ENCODE measurements around the gene NINJ2. TPM values are rescaled to one million over a fixed set of nuclear protein-coding genes. Genes with fewer than 3 reads are reported as not detected.

The NINJ2 gene
- total RNA-seq, 1 donor from 2014 or later: not detected

DNA sequence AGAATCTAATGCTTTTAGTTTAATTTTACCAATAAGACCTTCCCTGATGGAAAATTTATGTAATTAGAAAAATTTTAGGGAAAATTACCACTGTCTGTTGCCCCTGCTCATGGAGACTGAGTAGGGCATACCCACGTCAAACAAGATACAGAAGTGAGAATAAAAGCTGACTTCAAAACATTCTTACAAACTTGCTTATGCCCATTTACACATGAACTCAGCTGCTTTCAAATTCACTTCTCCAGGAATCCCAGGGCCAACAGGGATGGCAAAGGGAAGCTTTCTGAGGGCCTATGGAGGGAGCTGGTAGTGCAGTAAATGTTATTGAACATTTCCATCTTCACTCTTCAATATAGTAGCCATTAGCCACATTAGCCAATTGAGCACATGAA is 4.8 kb upstream of the NINJ2 start:
- H3K4me1 Mint-ChIP-seq (ENCODE audit: unreplicated experiment): peaks cover 4% of the 10 kb centered on the region
- H3K27ac Mint-ChIP-seq: no peak overlapping the region
- H3K27me3 Mint-ChIP-seq: peaks cover 26% of the 10 kb centered on the region
- TF ChIP-seq, protein P1, sequence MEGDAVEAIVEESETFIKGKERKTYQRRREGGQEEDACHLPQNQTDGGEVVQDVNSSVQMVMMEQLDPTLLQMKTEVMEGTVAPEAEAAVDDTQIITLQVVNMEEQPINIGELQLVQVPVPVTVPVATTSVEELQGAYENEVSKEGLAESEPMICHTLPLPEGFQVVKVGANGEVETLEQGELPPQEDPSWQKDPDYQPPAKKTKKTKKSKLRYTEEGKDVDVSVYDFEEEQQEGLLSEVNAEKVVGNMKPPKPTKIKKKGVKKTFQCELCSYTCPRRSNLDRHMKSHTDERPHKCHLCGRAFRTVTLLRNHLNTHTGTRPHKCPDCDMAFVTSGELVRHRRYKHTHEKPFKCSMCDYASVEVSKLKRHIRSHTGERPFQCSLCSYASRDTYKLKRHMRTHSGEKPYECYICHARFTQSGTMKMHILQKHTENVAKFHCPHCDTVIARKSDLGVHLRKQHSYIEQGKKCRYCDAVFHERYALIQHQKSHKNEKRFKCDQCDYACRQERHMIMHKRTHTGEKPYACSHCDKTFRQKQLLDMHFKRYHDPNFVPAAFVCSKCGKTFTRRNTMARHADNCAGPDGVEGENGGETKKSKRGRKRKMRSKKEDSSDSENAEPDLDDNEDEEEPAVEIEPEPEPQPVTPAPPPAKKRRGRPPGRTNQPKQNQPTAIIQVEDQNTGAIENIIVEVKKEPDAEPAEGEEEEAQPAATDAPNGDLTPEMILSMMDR (conservative IDR thresholded peaks at IDR 0.05): no peak
- H3K4me3 Mint-ChIP-seq: no peak overlapping the region
- H3K36me3 Mint-ChIP-seq: no peaks in the 10 kb centered on the region
- DNase-seq (ENCODE audit: extremely low spot score, unreplicated experiment): no peak
- no peaks in the 10 kb centered on the region for H3K9me3 Mint-ChIP-seq

DNA sequence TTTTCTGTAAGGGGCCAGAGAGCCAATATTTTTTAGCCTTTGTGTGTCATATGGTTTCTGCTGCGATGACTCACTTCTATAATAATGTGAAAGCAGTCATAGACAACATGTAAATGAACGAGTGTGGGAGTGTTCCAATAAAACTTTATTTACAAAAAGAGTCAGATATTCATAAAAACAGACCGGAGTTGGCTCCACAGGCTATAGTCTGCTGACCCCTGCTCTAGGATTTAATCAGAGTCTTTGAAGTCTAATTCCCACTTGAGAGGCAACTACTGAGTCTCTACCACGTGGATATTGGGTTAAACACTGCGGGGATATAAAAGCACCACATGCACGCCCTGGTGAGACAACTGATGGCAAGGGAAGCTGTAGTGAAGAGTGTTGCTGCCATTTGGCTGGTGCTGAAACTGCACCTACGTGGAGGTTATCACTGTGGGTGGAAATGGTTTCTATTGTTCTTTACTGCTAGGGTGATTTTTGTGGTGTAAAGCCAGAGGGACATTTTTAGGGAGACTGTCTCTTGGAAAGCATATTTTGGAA is 3.6 kb upstream of the NINJ2 start:
- no peaks in the 10 kb centered on the region for H3K36me3 Mint-ChIP-seq
- H3K27ac Mint-ChIP-seq: no peak overlapping the region
- no peaks in the 10 kb centered on the region for H3K9me3 Mint-ChIP-seq
- TF ChIP-seq, protein P1 (conservative IDR thresholded peaks at IDR 0.05): no peak
- H3K4me3 Mint-ChIP-seq: no peak overlapping the region
- peaks cover 10% of the 10 kb centered on the region for H3K4me1 Mint-ChIP-seq (ENCODE audit: unreplicated experiment)
- peaks cover 29% of the 10 kb centered on the region for H3K27me3 Mint-ChIP-seq
- DNase-seq (ENCODE audit: extremely low spot score, unreplicated experiment): no peak

DNA sequence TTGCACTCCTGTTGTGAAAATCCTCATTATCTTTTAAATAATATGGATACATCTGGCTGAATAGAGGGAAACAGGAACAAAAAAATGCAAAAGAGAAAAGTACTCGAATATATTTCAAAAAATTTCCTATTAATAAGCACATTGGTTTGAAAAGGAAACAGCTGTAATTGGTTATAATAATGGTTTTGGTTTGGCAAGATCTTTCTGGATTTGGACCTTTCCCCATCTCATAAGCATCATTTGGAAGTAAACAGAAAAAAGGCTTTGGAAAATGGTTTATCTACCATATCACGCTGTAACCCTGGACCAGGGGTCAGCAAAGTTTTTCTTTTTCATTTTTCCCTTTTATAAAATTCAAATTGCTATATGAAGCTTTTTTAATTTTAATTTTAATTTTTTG is 2.8 kb upstream of the NINJ2 start:
- Mint-ChIP-seq H3K4me3 (no peak overlapping the region), H3K9me3 (no peaks in the 10 kb centered on the region), H3K27ac (no peak overlapping the region), H3K27me3 (peaks cover 36% of the 10 kb centered on the region), H3K4me1 (ENCODE audit: unreplicated experiment) (peaks cover 10% of the 10 kb centered on the region), H3K36me3 (no peaks in the 10 kb centered on the region)
- no peak for DNase-seq (ENCODE audit: extremely low spot score, unreplicated experiment)
- TF ChIP-seq, protein P1 (conservative IDR thresholded peaks at IDR 0.05): no peak

DNA sequence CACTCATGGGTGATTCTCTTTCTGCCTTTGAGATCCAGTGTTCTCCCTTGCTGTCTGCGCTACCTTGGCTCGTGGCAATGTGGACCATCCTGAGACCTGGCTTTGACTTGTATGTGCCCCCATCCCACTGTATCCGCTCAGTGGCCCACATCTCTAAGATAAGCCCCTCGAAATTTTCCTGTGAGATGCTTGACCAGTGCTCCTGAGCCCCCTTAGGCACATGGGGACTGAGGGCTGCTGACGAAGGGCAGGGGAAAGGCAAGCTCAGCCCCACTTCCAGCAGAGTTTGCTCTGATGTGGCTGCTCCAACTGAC is 1.5 kb upstream of the NINJ2 start:
- Mint-ChIP-seq H3K27ac (no peak overlapping the region), H3K4me1 (ENCODE audit: unreplicated experiment) (peaks cover 10% of the 10 kb centered on the region), H3K36me3 (no peaks in the 10 kb centered on the region), H3K9me3 (no peaks in the 10 kb centered on the region), H3K27me3 (peaks cover 36% of the 10 kb centered on the region), H3K4me3 (no peak overlapping the region)
- TF ChIP-seq, protein P1 (conservative IDR thresholded peaks at IDR 0.05): no peak
- DNase-seq (ENCODE audit: extremely low spot score, unreplicated experiment): no peak

DNA sequence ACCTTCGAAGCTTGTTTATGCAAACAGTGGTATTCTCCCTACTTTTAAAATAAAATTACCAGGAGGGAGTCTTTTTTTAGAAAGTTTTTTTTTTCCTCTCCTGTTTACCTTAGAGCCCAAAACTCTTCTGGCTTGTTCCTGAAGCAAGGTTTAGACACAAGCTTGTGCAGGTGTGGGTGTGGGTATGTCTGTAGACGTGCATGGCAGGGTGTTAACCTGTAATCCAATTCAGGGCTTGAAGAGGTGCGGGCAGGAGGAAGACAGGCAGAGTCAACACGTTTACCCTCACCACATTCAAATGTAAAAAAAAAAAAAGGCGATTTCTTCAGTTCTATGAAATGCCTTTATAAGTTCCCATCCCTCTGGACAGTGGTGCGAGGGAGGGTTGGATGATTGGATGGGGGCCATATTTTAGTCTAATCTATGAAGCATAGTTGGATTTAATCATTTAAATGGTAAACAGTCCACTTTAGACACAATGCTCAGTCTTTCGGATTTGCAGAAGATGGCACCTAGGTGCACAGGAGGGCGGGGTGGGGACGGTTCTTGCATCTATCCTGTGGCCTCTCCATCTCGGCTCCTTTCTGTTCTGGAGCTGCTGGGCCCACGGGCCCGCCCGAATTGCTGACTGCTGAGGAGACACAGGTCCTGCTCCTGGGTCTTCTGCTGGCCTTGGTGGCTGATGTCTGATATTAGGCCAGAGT is 982 bp upstream of the NINJ2 start:
- Mint-ChIP-seq H3K4me3 (no peak overlapping the region), H3K27ac (no peak overlapping the region)
- DNase-seq (ENCODE audit: extremely low spot score, unreplicated experiment): no peak

More for the DNA sequence above, 982 bp upstream of the NINJ2 start:
- TF ChIP-seq, protein P1 (conservative IDR thresholded peaks at IDR 0.05): no peak
- no peaks in the 10 kb centered on the region for H3K9me3 Mint-ChIP-seq
- H3K27me3 Mint-ChIP-seq: peaks cover 36% of the 10 kb centered on the region
- peaks cover 10% of the 10 kb centered on the region for H3K4me1 Mint-ChIP-seq (ENCODE audit: unreplicated experiment)
- no peaks in the 10 kb centered on the region for H3K36me3 Mint-ChIP-seq
